22Rv1 (cell line): ENCODE data around the gene COG5.

Experiments
- H3K27ac ChIP-seq: fragments of 450-650 bp; 2 replicates; pipeline ENCODE4 v1.5.1; 2017
- CTCF ChIP-seq: fragments of 450-650 bp; IDR thresholded peaks from 2 replicates; pipeline ENCODE4 v1.5.1; 2017; ENCODE audit warnings: mild to moderate bottlenecking
- ZFX ChIP-seq: fragments of 450-650 bp; IDR thresholded peaks from 2 replicates; pipeline ENCODE4 v1.6.1; 2017; ENCODE audit warnings: antibody characterized with exemption, borderline replicate concordance

COG5 gene

GRCh38 chr7:107599262-107599661 is 35.5 kb upstream of the COG5 start:
- H3K27ac ChIP-seq, result no peak overlapping the region
- TF ChIP-seq ZFX, result no peak
- TF ChIP-seq CTCF, result no peak

GRCh38 chr7:107597953-107598352 is 34.2 kb upstream of the COG5 start:
- TF ChIP-seq CTCF, result no peak
- TF ChIP-seq ZFX, result no peak
- H3K27ac ChIP-seq, result no peak overlapping the region

- TF ChIP-seq CTCF (no peak), ZFX (no peak)
- H3K27ac ChIP-seq, result no peak overlapping the region
Observed at GRCh38 chr7:107597582-107597916, 33.8 kb upstream of the COG5 start.

- no peak overlapping the region for H3K27ac ChIP-seq
- TF ChIP-seq ZFX (no peak), CTCF (no peak)
Observed at GRCh38 chr7:107596881-107597581, 33.3 kb upstream of the COG5 start.

GRCh38 chr7:107594961-107595737 is 31.4 kb upstream of the COG5 start:
- TF ChIP-seq CTCF (no peak), ZFX (no peak)
- H3K27ac ChIP-seq, result no peak overlapping the region

- TF ChIP-seq ZFX, result no peak
- no peak for TF ChIP-seq CTCF
- no peak overlapping the region for H3K27ac ChIP-seq
Observed at GRCh38 chr7:107593025-107593410, 29.3 kb upstream of the COG5 start.

GRCh38 chr7:107592361-107593024 is 28.8 kb upstream of the COG5 start:
- no peak for TF ChIP-seq CTCF
- no peak for TF ChIP-seq ZFX
- H3K27ac ChIP-seq, result no peak overlapping the region
